NCI-H1417 treated with DMSO at 0.1 percent for 48 hours (cell line): ENCODE data around the gene GPR52.

Experiments used
- DNase-seq: peaks from one replicate; lab custom pipeline; 2025; lab: John Stamatoyannopoulos, UW

GPR52 gene

DNA sequence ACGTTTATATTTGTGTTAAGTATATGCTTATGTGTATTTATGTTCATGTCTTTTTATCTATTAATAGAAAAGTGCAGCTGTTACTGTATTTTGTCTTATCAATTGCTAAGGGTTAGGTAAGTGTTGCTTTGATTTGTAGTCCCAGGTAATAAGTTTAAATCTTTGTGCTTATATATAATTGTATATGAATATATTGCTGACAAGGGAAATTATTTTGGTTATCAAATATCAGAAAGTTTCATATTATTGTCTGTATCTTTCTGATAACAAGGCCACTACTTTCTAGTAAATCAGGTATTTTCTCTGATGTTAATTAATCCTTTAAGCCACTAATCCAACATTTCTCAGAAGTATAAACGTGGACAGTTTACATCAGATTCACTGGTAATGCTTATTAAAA is 21.3 kb downstream of the GPR52 start:
- no peak for DNase-seq

DNA sequence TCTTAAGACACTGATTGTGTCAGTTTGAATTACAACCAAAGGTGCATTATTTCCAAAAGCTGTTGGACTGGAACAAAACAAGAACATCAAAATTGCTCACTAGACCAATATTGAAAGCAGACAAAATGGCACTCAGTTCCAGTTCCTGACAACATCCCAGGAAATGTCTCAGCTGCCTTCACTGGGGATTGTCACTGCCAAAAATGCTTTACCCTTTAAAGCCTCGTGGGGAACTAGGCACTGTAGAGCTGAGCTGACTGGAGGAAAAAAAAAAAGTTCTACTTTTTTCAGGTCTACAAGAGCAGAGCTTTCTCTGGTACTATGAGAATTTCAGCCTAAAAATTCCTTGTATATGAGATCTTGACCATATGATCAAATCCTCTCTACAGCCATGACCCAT is 21.9 kb downstream of the GPR52 start:
- DNase-seq = no peak

DNA sequence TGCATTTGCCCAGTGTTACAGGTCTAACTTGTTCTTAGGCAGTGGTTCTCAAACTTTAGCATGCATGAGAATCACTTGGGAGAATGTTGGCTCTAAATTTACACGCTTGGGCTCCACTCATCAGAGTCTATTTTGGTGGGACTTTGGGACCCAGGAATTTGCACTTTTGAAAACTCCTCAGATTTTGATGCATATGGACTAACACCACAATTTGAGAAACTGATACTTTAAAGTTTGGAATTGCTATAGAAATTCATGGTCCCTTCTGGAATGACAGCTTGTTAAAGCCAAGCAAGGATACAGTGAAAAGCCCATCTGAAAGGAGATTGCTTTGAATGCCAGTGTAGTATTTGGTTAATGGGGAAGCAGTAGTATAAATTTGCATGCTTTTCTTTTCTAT is 31.5 kb downstream of the GPR52 start:
- DNase-seq = no peak

DNA sequence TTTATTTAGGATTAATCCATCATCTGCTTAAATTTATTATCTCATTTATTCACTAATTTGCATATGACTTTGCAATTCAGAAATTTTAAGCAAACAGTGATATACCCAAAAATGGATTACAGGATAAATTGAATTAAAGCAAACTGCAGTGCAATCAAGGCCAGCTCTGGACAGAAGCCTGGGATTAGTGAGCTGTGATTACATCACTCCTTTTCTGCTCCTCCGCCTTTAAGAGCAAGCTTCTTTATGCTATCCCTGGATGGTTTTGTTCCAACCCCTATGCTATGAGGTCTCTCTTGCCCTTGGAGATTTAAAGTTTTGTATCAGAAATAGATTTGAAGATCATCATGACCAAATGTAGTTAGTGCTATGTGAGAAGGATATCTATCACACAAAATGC is 32.6 kb downstream of the GPR52 start:
- DNase-seq = no peak

DNA sequence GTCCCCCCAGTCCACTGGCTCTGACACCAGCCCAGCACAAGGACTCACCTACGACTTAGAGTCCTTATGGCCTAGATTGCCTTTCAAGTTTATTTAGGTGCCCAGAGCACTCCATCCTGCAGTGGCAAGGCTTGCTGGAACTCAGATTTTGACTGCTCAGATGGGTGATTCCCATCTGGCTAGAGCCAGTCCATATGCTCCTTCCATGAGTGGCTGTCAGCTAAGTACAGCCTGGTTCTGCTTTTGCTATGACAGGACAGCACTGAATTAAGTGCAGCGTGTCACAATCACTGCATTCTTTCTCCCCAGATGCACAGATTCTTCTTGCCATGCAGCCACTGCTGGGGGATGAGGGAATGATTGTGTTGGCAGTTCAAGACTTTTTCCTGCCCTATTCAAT is 43.8 kb downstream of the GPR52 start:
- no peak for DNase-seq

DNA sequence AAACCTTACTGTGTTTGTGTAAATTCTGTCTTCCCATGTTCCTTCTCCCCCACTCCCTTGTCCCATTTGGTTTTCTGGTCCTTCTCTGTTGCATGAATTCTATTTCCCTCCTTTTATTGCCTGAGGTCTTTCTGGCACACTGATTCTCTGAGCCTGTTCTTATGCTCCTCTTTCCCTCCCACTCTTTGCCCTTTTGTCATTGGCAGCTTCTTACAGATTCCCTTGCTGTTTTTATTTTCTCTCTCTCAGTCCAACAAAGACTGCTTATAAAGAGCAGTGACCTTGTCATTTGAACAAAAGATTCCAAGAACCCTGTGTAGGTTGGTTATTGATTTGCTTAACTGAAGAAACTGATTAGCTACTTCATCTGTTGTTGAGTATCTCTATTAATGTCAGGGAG is 49.7 kb downstream of the GPR52 start:
- no peak for DNase-seq
